Right atrium auricular region (tissue), 2 donors: ENCODE results near the gene KATNBL1. TPM values are rescaled to one million over a fixed set of nuclear protein-coding genes. Genes with fewer than 3 reads are reported as not detected.
"Not testable (repeated sequence)": the region's sequence is repeated elsewhere in the genome, so short reads cannot be mapped to it uniquely, and the experiment has no call there.

Experiments used
- DNase-seq: peaks from one replicate; pipeline ENCODE4 v3.0.0-alpha.2; 2019; ENCODE audit warnings: low spot score
- H3K27ac ChIP-seq, 2 donors: fragments of 200-600 bp; sonication (generic); 1 replicate in 1 of 2; 2 replicates in 1 of 2; pipeline ENCODE4 v1.5.1; 2016 to 2019
- H3K27me3 ChIP-seq, 2 donors: fragments of 200-600 bp; sonication (generic); one replicate each; pipeline versions ENCODE4 v1.5.1 to v1.6.0; 2017 to 2019
- H3K36me3 ChIP-seq: fragments of 200-600 bp; sonication (generic); one replicate; pipeline ENCODE4 v1.5.1; 2016
- H3K4me1 ChIP-seq, 2 donors: fragments of 200-600 bp; sonication (generic); one replicate each; pipeline versions ENCODE4 v1.5.1 to v1.6.0; 2017 to 2019
- H3K4me3 ChIP-seq, 2 donors: fragments of 200-600 bp; sonication (generic); 1 replicate in 1 of 2; 2 replicates in 1 of 2; pipeline ENCODE4 v1.5.1; 2017 to 2019; ENCODE audit warnings: mild to moderate bottlenecking in 1 of 2, moderate library complexity in 1 of 2
- H3K9me3 ChIP-seq, 2 donors: fragments of 200-600 bp; sonication (generic); one replicate each; pipeline ENCODE4 v1.5.1; 2019
- CTCF ChIP-seq, 2 donors: fragments of 200-600 bp; sonication (generic); IDR thresholded peaks; one replicate each; pipeline ENCODE4 v1.5.1; 2019; ENCODE audit warnings: antibody characterized with exemption in 2 of 2
- total RNA-seq, 2 donors: library from RNA; depleted of rRNA; stranded (reverse); fragments of >200 nt; gene quantifications; one replicate each; pipeline ENCODE4 v1.1.0, GENCODE V29; 2016

The KATNBL1 gene
- total RNA-seq, 2 donors from 2014 or later = 17.7 to 17.8 TPM

GRCh38 chr15:34214135-34214534, 4.2 kb upstream of the KATNBL1 start:
- no peak for DNase-seq
- H3K4me3 ChIP-seq = no peak overlapping the region
- H3K9me3 ChIP-seq = no peaks in the 10 kb centered on the region
- no peak for TF ChIP-seq CTCF (IDR thresholded peaks at IDR 0.05)
- no peaks in the 10 kb centered on the region for H3K27me3 ChIP-seq
- H3K4me1 ChIP-seq = peaks cover 0 to 4% of the 10 kb centered on the region in 2 donors
- no peaks in the 10 kb centered on the region for H3K36me3 ChIP-seq
- no peak overlapping the region for H3K27ac ChIP-seq

GRCh38 chr15:34213690-34214089, 3.8 kb upstream of the KATNBL1 start:
- no peaks in the 10 kb centered on the region for H3K27me3 ChIP-seq
- TF ChIP-seq CTCF (IDR thresholded peaks at IDR 0.05) = no peak
- H3K36me3 ChIP-seq = no peaks in the 10 kb centered on the region
- H3K27ac ChIP-seq = no peak overlapping the region
- H3K4me1 ChIP-seq = peaks cover 0 to 7% of the 10 kb centered on the region in 2 donors
- no peaks in the 10 kb centered on the region for H3K9me3 ChIP-seq
- H3K4me3 ChIP-seq = no peak overlapping the region
- DNase-seq = no peak

GRCh38 chr15:34206011-34206410, 3.9 kb downstream of the KATNBL1 start:
- no peak for TF ChIP-seq CTCF (IDR thresholded peaks at IDR 0.05)
- Histone ChIP-seq H3K27me3 (no peaks in the 10 kb centered on the region), H3K36me3 (no peaks in the 10 kb centered on the region), H3K27ac (no peak overlapping the region), H3K4me1 (peaks cover 0 to 10% of the 10 kb centered on the region in 2 donors), H3K4me3 (no peak overlapping the region), H3K9me3 (no peaks in the 10 kb centered on the region)
- DNase-seq = no peak

GRCh38 chr15:34203936-34204335, 6.0 kb downstream of the KATNBL1 start:
- no peak for TF ChIP-seq CTCF (IDR thresholded peaks at IDR 0.05)
- Histone ChIP-seq H3K9me3 (no peaks in the 10 kb centered on the region), H3K36me3 (no peaks in the 10 kb centered on the region), H3K4me3 (no peak overlapping the region), H3K27ac (no peak overlapping the region), H3K4me1 (peaks cover 0 to 5% of the 10 kb centered on the region in 2 donors), H3K27me3 (no peaks in the 10 kb centered on the region)
- DNase-seq = no peak

GRCh38 chr15:34203305-34203704, 6.6 kb downstream of the KATNBL1 start:
- H3K9me3 ChIP-seq = no peaks in the 10 kb centered on the region
- H3K27ac ChIP-seq = no peak overlapping the region
- H3K27me3 ChIP-seq = no peaks in the 10 kb centered on the region
- H3K36me3 ChIP-seq = no peaks in the 10 kb centered on the region
- H3K4me1 ChIP-seq = no peaks in the 10 kb centered on the region
- no peak overlapping the region for H3K4me3 ChIP-seq
- TF ChIP-seq CTCF (IDR thresholded peaks at IDR 0.05) = no peak
- no peak for DNase-seq

- H3K27ac ChIP-seq, H3K27me3 ChIP-seq, H3K4me1 ChIP-seq, H3K9me3 ChIP-seq, DNase-seq, H3K4me3 ChIP-seq, H3K36me3 ChIP-seq: not testable (repeated sequence)
These were observed 16.6 kb downstream of the KATNBL1 start for GRCh38 chr15:34193272-34193671.
